Measurements from ENCODE around the gene MTRF1.

Gene MTRF1

DNA sequence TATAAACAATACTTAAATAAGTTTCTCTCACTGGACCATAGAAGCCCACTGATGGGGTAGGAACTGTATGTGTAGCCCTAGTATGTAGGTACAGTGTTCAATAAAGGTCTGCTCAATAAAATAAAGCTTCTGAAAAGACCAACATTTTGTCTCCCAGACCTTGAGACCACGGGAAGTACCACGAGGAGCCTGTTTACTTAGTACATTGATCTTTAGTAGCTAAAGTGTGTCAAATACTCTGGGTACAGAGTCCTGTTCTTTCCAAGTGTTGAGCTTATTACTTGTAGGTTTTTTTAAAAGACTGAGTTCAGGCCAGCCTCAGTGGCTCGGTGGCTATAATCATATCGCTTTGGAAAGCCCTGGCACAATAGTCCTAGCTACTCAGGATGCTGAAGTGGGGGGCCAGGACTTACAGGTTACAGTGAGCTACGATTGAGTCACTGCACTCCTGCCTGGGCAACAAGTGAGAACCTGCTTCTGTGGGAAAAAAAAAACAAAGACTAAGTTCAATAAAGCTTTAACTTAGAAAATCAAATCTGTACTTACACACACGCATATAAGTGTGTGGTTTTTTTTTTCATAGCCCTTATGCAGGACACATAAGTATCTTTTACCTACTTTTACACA lies 3.4 kb downstream of the MTRF1 start:
- no peaks in the 10 kb centered on the region for H3K9me3 Mint-ChIP-seq
- H3K4me3 Mint-ChIP-seq, result no peak overlapping the region
- no peaks in the 10 kb centered on the region for H3K27me3 Mint-ChIP-seq
- DNase-seq (no peak), ATAC-seq (replicated peaks) (no peak)
- H3K4me1 Mint-ChIP-seq, result peaks cover 6 to 17% of the 10 kb centered on the region in 2 donors
- H3K27ac Mint-ChIP-seq, result no peak overlapping the region
- peaks cover 21 to 32% of the 10 kb centered on the region in 2 donors for H3K36me3 Mint-ChIP-seq

DNA sequence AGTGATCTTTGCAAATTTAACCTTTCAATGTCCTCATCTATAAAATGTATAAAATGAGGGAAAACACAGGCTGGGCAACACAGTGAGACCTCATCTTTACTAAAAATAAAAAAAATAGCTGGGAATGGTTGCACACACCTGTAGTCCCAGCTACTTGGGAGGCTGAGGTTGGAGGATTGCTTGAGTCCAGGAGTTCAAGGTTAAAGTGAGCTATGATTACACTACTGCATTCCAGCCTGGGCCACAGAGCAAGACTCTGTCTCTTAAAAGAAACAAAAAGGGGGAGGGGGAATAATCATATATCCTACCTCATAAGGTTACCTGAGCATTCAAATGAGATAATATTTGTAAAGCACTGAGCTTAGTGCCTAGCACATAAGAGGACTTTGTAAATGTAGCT lies 5.8 kb downstream of the MTRF1 start:
- Mint-ChIP-seq H3K27ac (no peak overlapping the region), H3K36me3 (peaks cover 32 to 40% of the 10 kb centered on the region in 2 donors), H3K27me3 (no peaks in the 10 kb centered on the region), H3K4me3 (no peak overlapping the region), H3K4me1 (peaks cover 6 to 11% of the 10 kb centered on the region in 2 donors), H3K9me3 (no peaks in the 10 kb centered on the region)
- ATAC-seq (replicated peaks) (no peak), DNase-seq (no peak)

DNA sequence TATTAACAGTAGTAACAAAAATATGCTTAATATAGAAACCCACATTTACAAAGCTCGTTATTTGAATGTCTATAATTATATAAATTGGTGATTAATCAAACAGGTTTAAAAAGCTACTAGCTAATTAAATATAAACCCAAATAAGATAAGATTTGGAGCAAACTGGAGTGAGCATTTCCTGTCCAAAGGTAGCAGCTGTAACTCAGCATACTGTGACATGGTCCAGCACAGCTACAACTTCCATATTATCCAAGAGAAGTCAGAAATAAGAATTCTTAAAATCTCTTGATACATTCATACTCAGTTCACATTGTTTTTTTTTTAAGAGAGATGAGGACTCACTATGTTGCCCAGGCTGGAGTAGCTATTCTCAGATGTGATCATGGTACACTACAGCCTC lies 8.5 kb downstream of the MTRF1 start:
- H3K4me1 Mint-ChIP-seq, result peaks cover 6 to 9% of the 10 kb centered on the region in 2 donors
- H3K4me3 Mint-ChIP-seq, result no peak overlapping the region

DNA sequence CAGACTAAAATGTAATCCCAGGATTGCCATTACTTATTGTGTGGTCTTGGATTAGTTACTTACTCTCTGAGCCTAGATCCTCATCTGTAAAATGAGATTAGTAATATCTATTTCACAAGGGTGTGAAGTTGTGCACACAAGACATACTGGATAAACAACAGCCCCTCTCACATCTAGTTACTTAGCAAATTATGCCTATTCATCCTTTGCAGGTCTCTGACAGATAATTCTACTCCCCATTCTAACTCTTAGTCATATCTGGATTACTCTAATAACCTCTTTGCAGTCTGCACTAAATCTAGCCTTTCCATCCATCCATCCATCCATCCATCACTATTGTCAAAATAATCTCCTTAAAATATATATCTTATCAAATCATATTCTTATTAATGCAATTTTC lies 12.4 kb downstream of the MTRF1 start:
- no peaks in the 10 kb centered on the region for H3K4me1 Mint-ChIP-seq
- H3K9me3 Mint-ChIP-seq, result no peaks in the 10 kb centered on the region
- H3K36me3 Mint-ChIP-seq, result peaks cover 39 to 52% of the 10 kb centered on the region in 2 donors
- H3K27me3 Mint-ChIP-seq, result no peaks in the 10 kb centered on the region
- DNase-seq, result no peak
- no peak for ATAC-seq (replicated peaks)
- H3K27ac Mint-ChIP-seq, result no peak overlapping the region
- no peak overlapping the region for H3K4me3 Mint-ChIP-seq

More for the DNA sequence above, 8.5 kb downstream of the MTRF1 start:
- H3K27ac Mint-ChIP-seq, result no peak overlapping the region
- no peak for DNase-seq
- ATAC-seq (replicated peaks), result no peak
- no peaks in the 10 kb centered on the region for H3K27me3 Mint-ChIP-seq
- H3K36me3 Mint-ChIP-seq, result peaks cover 41 to 54% of the 10 kb centered on the region in 2 donors
- H3K9me3 Mint-ChIP-seq, result no peaks in the 10 kb centered on the region

DNA sequence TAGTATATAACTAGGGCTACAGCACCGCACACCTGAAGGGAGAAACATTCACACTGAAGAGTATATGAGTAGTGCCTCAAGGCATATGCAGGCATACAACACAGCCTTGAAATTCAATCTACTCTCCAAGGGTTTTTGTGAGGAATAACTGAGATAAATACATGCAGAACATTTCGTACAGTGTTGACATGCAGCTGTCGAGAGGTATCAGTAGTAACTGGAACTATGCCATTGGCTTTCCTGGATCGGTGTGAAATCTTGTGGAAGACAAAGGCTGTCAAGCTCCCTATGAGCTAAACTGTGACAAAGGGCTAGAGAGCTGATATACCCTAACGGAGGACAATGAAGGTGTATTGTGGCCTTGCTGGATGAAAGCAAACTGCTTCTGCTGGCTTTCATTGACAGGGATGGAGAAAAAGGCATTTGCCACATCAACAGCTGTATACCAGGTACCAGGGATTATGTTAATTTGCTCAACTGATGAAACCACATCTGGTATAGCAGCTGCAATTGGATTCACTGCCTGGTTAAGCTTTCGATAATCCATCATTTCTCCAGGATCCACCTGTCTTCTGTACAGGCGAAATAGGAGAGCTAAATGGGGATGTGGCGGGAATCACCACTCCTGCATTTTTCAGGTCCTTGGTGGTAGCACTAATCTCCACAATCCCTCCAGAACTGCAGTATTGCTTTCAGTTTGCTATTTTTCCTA lies 16.3 kb downstream of the MTRF1 start:
- no peaks in the 10 kb centered on the region for H3K27me3 Mint-ChIP-seq
- no peaks in the 10 kb centered on the region for H3K4me1 Mint-ChIP-seq
- no peak overlapping the region for H3K27ac Mint-ChIP-seq
- DNase-seq (no peak), ATAC-seq (replicated peaks) (no peak)
- H3K4me3 Mint-ChIP-seq, result no peak overlapping the region
- H3K36me3 Mint-ChIP-seq, result peaks cover 26 to 40% of the 10 kb centered on the region in 2 donors
- H3K9me3 Mint-ChIP-seq, result no peaks in the 10 kb centered on the region

DNA sequence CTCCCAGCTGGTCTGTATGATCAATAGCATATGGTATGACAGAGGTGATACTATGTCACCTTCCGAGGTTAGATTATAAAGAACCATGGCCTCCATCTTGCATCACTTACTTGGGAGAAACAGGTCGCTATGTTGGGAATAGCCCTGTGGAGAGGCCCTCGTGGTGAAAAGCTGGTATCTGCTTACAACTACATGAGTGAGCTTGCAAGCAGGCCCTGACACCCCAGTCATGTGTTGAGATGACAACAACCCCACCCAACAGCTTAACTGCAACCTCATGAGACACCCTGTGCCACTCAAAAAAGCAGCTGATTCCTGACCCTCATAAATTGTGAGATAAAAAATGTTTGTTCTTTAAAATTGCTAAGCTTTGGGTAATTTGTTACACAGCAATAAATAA lies 18.8 kb downstream of the MTRF1 start:
- H3K27ac Mint-ChIP-seq, result no peak overlapping the region
- no peaks in the 10 kb centered on the region for H3K27me3 Mint-ChIP-seq
- no peaks in the 10 kb centered on the region for H3K9me3 Mint-ChIP-seq
- ATAC-seq (replicated peaks), result no peak
- DNase-seq, result no peak
- no peaks in the 10 kb centered on the region for H3K4me1 Mint-ChIP-seq
- H3K36me3 Mint-ChIP-seq, result peaks cover 11 to 25% of the 10 kb centered on the region in 2 donors
- no peak overlapping the region for H3K4me3 Mint-ChIP-seq

DNA sequence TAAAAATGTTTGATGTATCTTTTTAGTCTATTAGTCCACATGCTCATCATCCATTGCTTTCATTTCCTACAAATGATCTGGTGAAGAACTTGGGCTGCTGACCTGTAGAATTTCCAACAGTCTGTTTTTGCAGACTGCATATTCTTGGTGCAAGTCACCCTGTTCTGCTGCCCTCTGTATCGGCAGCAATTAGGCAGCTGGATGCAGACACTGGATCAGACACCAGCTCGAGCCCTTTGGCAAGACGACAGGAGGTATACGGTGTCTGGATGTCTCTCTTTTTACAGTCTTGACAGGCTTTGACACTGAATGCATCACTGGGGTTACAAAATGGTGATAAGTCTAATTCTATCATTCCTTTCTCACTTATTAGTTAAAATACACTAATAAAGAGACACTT lies 21.8 kb downstream of the MTRF1 start:
- no peak for ATAC-seq (replicated peaks)

DNA sequence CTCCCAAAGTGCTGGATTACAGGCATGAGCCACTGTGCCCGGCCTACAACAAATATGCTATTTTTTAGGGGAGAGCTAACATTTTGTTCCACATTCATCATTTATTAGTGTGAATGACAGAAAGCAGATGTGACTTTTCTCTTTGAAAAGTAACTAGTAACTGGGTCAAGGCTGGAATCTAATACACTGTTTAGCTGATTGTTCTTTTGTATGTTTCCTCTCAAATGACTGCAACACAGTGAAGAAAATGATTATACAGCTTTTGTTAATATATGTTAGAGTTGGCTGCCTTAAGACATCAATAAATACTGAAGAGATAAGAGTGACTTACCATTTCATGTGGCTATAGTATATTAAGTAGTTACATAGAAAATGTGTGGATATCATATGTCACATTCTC lies 27.0 kb downstream of the MTRF1 start:
- H3K27me3 Mint-ChIP-seq, result no peaks in the 10 kb centered on the region
- no peak for ATAC-seq (replicated peaks)
- no peak for DNase-seq
- H3K4me3 Mint-ChIP-seq, result no peak overlapping the region
- H3K4me1 Mint-ChIP-seq, result peaks cover 10 to 20% of the 10 kb centered on the region in 2 donors
- no peaks in the 10 kb centered on the region for H3K9me3 Mint-ChIP-seq
- H3K36me3 Mint-ChIP-seq, result peaks cover 21 to 43% of the 10 kb centered on the region in 2 donors
- H3K27ac Mint-ChIP-seq, result no peak overlapping the region

More for the DNA sequence above, 21.8 kb downstream of the MTRF1 start:
- no peak overlapping the region for H3K27ac Mint-ChIP-seq
- H3K9me3 Mint-ChIP-seq, result no peaks in the 10 kb centered on the region
- peaks cover 5 to 23% of the 10 kb centered on the region in 2 donors for H3K36me3 Mint-ChIP-seq
- H3K4me3 Mint-ChIP-seq, result no peak overlapping the region
- H3K4me1 Mint-ChIP-seq, result no peaks in the 10 kb centered on the region
- H3K27me3 Mint-ChIP-seq, result no peaks in the 10 kb centered on the region
- DNase-seq, result no peak

DNA sequence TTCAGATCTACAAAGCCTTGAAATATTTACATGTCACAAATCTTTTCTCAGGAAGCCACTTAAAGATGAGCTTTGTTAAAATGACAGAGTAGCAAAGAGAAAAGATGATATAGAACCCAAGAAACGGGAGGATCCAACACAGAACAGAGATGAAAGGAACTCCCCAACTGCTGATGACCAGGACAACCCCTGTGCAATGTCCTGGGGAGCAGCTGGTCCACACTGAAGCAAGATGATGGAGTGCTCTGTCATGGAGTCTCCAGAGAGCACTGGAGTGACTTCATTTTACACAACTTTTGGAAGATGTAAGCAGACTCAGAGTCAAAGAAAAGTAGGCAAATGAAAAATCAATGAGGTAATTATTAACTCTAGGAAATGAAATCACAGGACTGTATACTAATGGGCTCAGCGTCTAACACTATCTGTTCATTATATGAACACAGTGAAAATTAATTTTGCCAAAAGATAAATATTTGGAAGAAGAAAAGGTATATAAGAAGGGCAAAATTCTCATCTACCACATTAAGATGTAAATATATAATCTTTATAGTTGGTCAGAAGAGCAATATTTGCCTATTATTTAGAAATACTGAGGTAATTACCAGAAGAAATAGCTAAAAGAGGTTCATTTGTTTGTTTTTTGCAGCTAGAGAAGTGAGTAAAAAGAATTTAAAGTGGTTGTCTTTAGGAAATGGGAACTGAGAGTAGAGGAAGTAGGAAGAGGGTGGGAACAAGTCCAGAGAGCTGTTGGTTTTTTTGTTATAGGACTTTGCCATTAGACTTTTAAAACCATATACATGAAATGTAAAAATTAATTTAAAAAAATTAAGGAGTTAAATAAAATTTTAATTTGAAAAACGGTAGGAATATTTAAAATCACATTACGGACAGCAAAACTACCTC lies 30.5 kb downstream of the MTRF1 start:
- no peak for DNase-seq
- H3K4me1 Mint-ChIP-seq, result peaks cover 10 to 20% of the 10 kb centered on the region in 2 donors
- no peak overlapping the region for H3K4me3 Mint-ChIP-seq

DNA sequence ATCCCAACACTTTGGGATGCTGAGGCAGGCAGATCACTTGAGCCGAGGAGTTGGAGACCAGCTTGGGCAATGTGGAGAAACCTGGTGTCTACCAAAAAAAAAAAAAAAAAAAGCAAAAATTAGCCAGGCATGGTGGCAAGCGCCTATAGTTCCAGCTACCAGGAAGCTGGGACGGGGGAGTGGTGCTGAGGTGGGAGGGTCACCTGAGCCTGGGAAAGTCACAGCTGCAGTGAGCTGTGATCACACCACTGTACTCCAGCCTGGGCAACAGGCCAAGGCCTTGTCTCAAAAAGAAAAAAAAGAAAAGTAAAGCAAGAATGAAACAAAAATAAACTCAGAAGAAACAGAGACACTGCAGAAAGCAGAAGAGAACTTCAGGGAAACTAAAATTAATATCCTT lies 31.6 kb downstream of the MTRF1 start:
- ATAC-seq (replicated peaks) (no peak), DNase-seq (no peak)
- Mint-ChIP-seq H3K36me3 (peaks cover 34 to 60% of the 10 kb centered on the region in 2 donors), H3K27ac (peak overlapping the region; percentile 80), H3K27me3 (no peaks in the 10 kb centered on the region), H3K4me3 (no peak overlapping the region), H3K4me1 (peaks cover 10 to 20% of the 10 kb centered on the region in 2 donors), H3K9me3 (no peaks in the 10 kb centered on the region)

More for the DNA sequence above, 30.5 kb downstream of the MTRF1 start:
- ATAC-seq (replicated peaks), result no peak
- H3K27me3 Mint-ChIP-seq, result no peaks in the 10 kb centered on the region
- peaks cover 34 to 58% of the 10 kb centered on the region in 2 donors for H3K36me3 Mint-ChIP-seq
- H3K27ac Mint-ChIP-seq, result no peak overlapping the region
- H3K9me3 Mint-ChIP-seq, result no peaks in the 10 kb centered on the region

DNA sequence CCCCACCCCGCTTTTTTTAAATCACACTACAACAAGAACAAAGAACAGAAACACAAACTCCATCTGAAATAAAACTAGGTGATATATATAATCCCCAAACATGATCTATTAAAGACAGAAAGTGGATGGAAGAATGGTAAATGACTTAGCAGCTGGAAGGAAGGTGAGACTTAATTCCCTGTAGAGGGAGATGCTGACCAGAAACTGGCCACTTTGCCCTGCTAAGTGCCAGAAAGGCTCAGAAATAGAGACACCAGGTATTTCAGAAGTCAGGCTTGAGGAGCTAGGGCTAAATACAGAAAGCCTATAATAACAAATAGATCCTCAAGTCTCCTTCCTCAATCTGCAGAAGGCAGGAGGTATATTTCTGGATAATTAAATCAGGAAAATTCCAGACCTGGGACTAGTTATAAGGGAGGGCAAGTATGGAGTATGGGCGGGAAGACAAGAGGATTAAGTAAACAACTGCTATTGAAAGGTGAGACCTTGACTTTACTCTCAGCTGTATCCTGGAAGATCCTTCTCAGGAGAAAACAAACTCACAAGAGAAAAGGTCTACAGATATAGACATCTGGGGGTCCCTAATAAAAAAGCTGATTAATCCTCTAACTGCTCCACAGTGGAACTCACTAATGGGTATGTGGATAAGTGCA lies 32.2 kb downstream of the MTRF1 start:
- no peak overlapping the region for H3K4me3 Mint-ChIP-seq
- H3K27ac Mint-ChIP-seq, result no peak overlapping the region

DNA sequence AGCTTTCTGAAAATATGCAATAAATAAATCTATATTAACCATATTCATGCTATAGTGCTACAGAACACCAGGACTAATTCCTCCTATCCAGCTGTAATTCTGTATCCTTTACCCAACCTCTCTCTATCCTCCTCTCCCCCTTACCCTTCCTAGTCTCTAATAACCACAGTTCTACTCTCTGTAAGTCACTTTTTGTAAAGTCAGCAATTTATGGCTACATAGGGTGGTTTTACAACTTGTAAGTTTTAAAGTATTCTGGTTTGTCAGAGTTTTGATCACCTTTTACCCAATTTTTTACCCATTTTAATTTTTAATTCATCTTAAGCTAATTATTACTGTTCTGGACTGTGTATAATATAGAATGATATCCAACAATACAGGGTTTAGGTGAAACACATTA lies 34.0 kb downstream of the MTRF1 start:
- ATAC-seq (replicated peaks), result no peak
- Mint-ChIP-seq H3K4me3 (no peak overlapping the region), H3K36me3 (peaks cover 32 to 46% of the 10 kb centered on the region in 2 donors), H3K9me3 (no peaks in the 10 kb centered on the region), H3K27ac (no peak overlapping the region), H3K4me1 (peaks cover 10 to 20% of the 10 kb centered on the region in 2 donors), H3K27me3 (no peaks in the 10 kb centered on the region)
- no peak for DNase-seq

More for the DNA sequence above, 32.2 kb downstream of the MTRF1 start:
- H3K36me3 Mint-ChIP-seq, result peaks cover 38 to 58% of the 10 kb centered on the region in 2 donors
- DNase-seq, result no peak
- no peaks in the 10 kb centered on the region for H3K9me3 Mint-ChIP-seq
- H3K27me3 Mint-ChIP-seq, result no peaks in the 10 kb centered on the region
- peaks cover 10 to 20% of the 10 kb centered on the region in 2 donors for H3K4me1 Mint-ChIP-seq
- ATAC-seq (replicated peaks), result no peak

DNA sequence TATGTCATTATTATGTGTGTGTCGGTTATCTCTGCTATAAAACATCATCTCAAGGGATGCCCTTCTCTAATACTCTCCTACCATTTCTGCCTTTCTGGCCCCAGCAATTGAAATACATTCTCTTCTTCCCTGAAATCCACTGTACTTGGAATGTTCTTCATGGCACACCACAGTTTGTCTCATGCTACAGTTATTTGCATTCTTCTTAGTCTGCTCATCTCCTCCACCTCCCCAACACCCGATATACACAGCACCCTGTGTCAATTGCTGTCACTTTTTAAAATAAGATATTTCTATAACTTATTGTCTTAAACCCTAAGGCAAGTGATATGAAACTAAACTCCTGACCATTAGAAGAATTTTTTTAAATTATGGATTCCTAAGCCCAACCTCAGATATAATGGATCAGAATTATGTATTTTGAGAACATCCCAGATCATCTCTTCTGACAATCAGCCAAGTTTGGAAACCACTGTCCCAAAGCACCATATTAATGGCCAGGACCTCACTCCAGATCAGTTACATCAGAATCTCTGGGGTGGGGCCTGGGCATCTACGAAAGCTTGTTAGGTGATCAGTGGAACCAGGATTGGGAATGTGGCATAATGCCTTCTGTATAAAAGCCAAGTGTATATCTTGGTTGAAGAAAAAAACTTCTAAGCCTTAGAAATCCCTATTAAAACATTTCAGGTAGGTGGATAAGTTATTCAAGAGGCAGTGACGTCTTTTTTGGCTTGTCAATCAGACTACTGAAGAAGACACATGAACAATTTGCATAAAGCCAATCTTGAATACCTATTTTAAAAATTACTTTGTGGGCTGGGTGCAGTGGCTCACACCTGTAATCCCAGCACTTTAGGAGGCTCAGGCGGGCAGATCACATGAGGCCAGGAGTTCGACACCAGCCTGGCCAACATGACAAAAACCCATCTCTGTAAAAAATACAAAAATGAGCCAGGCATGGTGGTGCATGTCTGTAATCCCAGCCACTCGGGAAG lies 39.0 kb downstream of the MTRF1 start:
- no peak for DNase-seq
- Mint-ChIP-seq H3K27ac (no peak overlapping the region), H3K9me3 (no peaks in the 10 kb centered on the region), H3K4me3 (no peak overlapping the region), H3K4me1 (no peaks in the 10 kb centered on the region), H3K27me3 (no peaks in the 10 kb centered on the region), H3K36me3 (peaks cover 24 to 34% of the 10 kb centered on the region in 2 donors)
- no peak for ATAC-seq (replicated peaks)
